GM10847 (cell line): ENCODE results near the gene SRGN.

Experiments used
- POLR2A ChIP-seq: IDR thresholded peaks from 2 replicates; pipeline ENCODE4 v1.6.1; 2011; ENCODE audit not compliant: insufficient read length; ENCODE audit errors: extremely low read depth

SRGN gene

DNA sequence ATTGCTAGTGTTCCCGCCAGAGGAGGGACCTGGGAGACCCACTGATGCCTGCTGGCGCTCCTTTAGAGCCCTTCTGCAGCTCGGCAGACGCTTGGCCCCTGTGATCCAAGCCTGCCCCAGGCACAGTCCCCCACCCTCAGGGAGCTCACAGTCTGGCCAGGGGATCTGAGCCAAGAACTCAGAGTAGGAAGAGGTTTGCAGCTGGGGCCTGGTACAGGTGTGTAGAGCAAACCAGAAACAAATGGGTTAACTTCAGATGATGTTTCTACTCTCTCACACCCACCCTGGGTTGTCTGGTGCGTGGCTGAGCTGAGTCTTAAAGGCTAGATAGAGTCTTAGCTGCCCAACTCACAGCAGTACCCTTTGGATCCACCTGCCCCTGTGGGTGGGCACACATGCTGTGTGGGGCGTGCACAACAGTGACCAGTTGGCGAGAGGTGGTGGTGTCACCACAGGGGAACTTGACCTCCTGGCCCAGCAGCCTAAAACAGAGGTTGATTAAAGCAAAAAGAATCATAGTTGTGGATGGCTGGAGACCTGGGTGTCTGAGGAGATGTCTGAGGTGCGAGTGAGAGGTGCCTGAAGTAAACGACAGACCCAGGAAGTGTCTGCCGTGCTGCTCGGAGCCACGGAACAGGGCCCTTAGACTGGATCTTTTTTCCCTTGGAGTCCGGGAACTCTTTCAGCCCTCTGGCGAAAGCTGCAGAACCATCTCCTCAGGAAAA lies 31.2 kb upstream of the SRGN start:
- TF ChIP-seq POLR2A, result no peak

DNA sequence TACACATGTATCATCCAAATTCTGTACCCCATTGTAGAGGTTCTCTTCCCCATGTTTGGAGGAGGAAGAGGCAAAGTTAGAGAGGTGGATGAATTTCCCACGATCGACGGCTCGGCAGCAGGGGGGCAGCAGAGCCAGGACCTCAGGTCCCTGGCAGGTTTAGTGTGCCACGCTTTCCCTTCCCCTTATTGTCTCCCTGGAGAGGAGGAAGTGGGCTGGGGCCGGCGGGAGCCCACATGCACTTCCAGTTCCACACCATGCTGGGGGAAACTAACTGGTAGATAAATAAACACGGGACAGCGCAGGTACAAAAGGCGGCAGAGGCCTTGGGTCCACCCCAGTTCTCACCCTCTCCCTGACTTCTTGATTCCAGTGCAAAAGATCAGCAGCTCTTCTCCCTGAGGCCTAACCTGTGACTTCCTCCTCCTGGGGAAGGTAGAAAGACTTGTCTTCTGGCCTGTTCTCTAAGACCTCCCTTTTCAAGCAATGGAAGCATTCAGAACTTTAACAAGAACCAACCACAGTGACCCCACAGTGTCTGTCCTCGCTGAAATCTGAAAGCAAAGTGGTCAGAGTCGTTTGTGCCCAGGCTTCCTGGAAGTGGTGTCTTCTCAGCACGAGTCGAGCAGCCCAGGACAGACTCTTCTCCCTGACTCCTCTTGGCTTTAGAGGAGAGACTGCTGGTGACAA lies 30.5 kb upstream of the SRGN start:
- no peak for TF ChIP-seq POLR2A

DNA sequence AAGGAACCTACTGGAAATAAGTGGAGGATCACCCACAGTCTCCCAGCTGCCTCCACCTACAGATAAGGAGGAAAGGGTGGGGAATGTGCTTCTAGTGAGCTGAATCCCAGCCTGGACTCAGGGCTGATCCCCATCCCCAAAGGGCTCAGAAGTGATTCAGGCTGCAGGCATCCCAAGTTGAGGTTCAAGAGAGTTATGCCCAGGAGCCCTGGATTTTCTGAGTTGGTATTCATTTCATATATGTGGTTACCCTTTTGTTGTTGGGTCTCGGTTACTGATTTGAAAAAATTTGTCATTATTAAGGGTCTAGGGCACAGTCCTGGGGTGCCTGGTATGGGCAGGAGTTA lies 30.0 kb upstream of the SRGN start:
- TF ChIP-seq POLR2A, result no peak

DNA sequence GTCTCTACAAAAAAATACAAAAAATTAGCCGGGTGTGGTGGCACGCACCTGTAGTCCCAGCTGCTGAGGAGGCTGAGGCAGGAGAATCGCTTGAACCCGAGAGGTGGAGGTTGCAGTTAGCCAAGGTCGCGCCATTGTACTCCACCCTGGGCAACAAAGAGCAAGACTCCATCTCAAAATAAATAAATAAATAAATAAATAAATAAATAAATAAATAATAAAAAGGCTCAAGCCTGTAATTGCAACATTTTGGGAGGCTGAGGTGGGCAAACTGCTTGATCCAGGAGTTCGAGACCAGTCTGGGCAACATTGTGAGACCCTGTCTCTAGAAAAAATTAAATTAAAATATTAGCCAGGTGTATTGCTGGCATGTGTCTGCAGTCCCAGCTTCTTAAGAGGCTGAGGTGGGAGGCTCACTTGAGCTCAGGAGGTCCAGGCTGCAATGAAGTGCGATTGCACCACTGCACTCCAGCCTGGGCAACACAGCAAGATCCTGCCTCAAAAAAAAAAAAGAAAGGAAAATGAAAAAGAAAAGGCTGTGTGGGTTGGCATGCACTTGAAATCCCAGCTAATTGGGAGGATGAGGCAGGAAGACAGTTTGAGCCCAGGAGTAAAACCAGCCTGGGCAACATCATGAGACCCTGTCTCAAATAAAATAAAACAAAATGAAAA lies 27.6 kb upstream of the SRGN start:
- TF ChIP-seq POLR2A, result no peak

DNA sequence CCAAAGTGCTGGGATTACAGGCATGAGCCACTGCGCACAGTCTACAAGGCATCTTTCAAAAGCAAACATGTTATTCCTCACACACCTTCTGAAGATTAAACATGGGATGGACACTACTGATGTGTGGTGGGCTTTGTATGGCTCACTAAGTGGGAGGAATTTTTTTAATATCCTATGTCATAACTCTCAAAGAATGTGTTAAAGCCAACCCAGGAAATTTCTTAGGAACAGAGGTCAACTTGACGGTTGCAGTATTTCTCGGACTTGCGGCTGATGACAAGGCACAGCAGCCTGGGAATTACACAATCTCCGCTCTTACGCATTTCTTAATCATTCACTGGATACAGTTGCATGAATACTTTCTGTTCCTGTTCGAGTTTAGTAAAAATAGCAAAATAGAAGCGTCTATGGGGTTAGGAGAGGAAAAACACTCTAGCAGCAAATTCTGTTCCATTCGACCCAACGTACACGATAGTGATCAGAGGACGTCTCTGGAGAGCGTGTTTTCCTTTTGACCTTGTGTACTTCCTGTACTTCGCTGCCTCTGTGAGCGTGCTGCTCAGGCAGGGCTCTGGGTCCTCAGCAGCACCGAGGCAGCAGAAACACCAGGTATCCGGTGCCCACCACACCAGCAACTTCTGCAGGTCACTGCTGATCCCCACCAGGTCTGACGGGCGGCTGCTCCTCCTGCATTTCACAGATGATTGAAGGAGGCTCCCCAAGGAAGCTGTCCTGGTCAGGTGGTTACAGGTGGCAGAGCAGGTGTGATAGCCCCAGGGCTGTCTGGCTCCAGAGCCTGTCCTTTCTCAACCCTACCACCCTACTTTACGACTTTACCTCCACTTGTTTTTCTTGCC lies 26.4 kb upstream of the SRGN start:
- TF ChIP-seq POLR2A, result peak; percentile 18

DNA sequence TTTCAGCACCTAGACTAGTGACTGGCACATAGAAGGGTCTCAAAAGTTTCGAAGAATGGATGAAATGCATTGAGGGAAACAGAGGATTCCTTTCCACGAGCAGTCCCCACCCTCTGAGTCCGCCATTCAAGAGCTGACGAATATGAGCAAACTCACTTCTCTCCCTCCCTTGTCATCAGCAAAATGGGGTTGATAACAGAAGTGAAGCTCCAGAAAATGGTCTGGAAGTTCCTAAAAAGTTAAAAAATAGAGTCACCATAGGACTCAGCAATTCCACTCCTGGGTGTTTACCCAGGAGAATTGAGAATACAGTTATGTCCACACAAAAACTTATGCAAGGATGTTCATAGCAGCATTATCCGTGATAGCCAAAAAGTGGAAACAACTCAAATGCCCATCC lies 25.0 kb upstream of the SRGN start:
- no peak for TF ChIP-seq POLR2A

DNA sequence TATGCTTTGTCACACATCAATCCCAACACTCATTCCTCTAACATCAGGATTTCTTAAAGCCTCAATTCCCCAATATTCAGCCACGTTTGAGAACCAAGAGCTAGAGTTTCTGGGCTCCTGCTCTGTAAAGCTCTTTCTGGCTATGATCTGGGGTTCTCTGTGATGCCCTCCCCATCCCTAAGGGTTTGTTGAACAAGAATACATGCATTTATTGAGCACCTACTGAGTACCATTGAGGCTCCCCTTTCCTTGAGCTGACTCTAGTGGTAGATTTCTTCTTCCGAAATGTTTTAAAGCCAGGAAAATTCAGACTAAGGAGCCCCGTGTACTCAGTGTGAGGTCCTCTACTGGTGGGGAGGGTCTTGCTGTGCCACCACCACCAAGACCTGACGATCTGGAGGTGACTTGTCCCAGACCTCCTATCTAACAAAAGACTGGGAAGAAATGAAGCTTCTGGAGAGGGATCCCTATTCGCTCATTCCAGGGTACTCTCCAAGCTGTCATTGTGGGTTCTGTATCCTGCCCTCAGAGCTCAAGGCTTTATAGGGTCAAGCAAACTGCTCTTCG lies 23.1 kb upstream of the SRGN start:
- TF ChIP-seq POLR2A, result no peak

DNA sequence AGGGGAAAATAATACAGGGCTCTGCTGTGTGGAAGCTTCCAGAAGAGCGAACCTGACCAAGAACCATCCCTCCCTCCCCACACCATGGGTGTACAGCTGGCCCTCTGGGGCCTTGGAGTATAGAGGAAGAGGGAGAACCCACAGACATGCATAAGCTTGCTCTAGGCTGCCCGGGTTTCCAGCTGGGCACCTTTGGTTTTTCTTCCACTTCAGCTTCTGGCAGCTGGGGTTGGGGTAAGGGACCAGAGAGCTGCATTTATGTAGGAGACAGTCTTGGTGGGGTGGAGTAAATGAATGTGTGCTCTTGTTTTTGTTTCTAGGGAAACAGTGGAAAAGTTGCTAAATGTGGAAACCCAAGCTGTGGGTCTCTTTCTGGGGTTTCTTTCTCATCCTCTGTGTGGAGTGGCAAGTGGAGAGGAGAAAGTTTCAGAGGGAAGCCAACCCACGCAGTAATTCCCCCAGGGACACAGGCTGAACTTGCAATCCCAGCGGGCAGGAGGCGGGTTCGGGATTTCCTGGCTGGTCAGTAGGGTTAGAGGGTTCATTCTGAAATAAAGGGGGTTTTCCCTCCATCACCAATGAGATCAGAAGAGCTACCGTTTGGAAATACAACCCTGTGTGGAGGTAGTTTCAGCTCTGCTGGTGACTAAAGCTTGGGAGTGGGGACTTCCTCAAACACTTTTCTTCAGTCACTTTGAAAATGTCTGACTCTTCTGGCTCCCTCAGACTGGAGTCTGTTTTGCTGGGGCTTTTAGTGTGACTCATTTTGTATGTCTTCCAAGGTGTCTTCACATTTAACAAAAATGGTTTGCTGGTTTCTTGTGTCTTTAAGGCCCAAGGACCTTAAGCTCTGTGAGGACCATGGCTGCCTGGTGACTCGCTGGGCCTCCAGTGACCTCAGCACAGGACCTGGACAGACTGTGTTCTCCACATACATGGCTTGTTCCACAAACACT lies 22.2 kb upstream of the SRGN start:
- TF ChIP-seq POLR2A, result no peak

DNA sequence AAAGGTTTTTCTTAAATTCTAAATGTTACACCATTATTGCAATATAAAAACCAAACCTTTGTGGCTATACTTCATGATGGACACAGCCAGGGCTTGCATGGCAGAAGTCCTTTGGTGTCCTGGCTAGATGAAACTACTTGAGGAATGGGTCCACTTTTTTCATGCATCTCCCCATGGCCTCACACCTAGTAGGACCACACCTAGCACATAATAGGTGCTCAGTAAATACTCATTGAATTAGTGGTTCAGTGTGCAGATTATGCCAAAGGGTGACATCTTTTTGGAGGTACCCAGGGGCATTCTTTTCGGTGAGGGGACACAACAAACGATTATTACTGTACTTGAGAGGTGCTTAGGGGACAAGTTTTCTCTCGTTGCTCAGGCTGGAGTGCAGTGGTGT lies 20.7 kb upstream of the SRGN start:
- no peak for TF ChIP-seq POLR2A

DNA sequence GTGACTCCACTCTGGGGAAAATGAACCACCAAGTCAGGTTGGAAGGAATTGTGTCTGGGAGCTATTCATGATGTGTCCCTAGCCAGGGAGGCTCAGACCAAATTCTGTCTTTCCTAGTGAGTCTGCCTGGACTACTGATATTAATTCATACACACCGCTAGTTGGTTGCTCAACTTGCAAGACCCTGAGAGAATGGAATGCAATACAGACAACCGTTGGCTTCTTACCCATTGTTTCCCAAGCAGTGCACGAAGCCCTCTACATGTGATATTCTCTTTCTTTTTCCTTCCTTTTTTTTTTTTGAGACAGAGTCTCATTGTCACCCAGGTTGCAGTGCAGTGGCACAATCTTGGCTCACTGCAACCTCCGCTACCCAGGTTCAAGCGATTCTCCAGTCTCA lies 19.4 kb upstream of the SRGN start:
- TF ChIP-seq POLR2A, result no peak

DNA sequence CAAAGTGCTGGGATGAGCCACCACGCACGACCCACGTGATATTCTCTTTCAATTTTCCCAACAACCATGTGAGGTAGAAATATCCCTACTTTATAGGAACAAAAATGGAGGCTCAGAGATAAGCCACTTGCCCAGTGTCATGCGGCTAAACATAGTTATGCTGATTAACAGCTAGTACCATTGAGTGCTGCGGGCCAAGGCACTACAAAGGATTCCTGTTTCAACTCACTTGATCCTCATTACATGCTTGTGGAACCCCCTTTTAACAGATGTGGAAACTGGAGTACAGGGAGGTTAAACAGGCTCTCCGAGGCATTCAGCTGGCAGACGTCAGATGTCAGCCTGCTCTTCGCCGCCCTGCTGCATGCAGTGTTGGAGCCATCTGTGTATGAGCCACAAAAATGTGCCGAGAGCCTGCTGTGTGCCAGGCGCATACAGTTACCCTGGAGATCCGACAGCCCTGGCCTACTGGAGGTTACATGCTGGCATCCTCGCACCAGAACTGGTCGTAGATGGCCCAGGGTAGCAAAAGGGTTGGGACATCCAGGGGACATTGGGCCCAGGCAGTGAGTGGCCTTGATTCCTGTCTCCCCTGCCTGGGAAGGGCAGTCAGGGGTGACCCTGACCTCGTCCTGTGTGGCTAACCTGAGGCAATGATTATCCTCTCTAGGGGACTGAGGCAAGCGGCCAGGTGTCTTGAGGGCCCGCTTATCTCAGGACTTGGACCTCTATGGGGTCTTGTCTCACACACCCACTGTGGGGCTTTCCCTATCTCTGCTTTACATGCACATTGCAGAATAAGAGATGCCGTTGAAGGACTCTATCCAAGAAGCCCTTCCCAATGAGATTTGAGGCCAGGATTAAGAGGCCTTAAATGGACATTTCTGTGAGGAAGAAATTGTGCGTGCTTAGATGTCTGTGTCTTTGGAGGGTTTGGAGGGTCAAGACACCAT lies 18.5 kb upstream of the SRGN start:
- TF ChIP-seq POLR2A, result no peak

DNA sequence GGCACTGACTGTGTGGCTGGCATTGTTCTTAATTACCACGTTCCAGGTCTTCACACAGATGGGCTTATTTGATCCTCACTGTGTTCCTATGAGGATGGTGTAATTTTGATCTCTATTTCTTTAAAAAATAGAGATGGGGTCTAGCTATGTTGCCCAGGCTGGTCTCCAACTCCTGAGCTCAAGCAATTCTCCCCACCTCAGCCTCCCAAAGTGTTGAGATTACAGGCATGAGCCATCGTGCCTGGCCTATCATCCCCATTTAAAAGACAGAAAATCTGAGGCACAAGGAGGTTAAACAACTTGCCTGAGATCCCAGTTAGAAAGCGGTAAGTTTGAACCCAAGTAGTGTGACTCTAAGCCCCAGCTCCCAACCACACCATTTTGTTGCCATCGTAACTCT lies 17.0 kb upstream of the SRGN start:
- TF ChIP-seq POLR2A, result no peak

DNA sequence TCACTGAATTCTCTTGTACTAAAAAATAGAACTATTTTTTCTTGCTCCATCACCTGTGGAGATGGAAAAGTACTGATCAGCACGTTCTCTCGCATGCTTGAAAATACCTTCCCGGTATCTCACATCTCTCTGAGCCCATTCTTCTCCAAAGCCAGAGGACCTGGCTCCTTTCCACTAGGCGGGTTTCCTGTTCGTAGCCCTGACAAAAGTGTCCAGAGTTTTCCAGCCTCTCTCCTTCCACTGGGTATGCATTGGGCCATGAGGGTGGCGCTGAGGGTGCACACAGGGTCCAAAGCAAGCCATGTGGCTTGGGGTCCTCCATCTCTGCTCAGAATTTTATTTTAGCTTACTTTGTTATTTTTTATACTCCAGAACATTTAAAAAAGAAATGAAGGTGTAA lies 16.3 kb upstream of the SRGN start:
- no peak for TF ChIP-seq POLR2A
